Measurements from ENCODE around the gene HDAC2. TPM values are rescaled to one million over a fixed set of nuclear protein-coding genes. Genes with fewer than 3 reads are reported as not detected.

The HDAC2 gene
- total RNA-seq, 4 donors from 2014 or later, result 39.5 to 52.0 (median 42.6) TPM

DNA sequence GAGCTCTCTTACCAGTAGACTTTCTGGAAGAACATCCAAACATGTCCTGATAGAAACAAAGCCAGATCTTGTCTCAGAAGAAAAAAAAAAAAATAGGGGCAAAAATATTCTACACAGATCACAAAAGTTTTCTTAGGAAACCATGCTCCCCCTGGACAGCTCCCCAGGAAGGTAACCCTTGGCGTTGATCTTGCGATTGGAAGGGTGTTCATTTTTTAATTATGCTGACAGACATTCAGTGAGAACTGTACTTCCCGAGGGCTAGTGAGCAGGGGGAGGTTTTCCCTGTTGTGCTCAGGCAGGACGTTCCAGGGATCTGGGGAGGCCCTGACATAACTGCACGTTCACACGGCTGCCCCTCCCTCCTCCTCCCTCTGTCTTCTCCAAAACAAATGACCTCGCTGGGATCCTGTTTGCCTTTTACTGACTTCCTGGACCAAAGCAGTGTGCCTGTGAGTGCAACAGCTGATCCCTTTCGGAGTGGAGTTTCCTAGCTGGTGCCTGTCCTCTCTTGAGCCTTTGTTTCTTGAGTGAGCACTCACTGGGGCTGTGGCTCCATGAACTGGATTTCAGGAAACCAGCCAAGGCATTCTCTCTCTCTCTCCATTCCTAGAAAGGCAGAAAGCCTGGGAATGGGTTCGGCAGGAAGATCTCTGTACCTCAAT lies 67.2 kb downstream of the HDAC2 start:
- Histone ChIP-seq H3K27ac (replicated peaks in 1 of 4) (peak overlapping the region; percentile 17 to 76 (median 26)), H3K9me3 (no peaks in the 10 kb centered on the region), H3K4me1 (peaks cover 7 to 19% (median 14%) of the 10 kb centered on the region in 4 donors), H3K36me3 (no peaks in the 10 kb centered on the region), H3K27me3 (no peaks in the 10 kb centered on the region), H3K4me3 (no peak overlapping the region)
- TF ChIP-seq POLR2AphosphoS5 (IDR thresholded peaks at IDR 0.05), result peak in 1 of 2 donors; percentile 52
- TF ChIP-seq, protein P1, sequence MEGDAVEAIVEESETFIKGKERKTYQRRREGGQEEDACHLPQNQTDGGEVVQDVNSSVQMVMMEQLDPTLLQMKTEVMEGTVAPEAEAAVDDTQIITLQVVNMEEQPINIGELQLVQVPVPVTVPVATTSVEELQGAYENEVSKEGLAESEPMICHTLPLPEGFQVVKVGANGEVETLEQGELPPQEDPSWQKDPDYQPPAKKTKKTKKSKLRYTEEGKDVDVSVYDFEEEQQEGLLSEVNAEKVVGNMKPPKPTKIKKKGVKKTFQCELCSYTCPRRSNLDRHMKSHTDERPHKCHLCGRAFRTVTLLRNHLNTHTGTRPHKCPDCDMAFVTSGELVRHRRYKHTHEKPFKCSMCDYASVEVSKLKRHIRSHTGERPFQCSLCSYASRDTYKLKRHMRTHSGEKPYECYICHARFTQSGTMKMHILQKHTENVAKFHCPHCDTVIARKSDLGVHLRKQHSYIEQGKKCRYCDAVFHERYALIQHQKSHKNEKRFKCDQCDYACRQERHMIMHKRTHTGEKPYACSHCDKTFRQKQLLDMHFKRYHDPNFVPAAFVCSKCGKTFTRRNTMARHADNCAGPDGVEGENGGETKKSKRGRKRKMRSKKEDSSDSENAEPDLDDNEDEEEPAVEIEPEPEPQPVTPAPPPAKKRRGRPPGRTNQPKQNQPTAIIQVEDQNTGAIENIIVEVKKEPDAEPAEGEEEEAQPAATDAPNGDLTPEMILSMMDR (IDR thresholded peaks at IDR 0.05), result no peak
- TF ChIP-seq EP300 (IDR thresholded peaks at IDR 0.05), result no peak
- no peak for TF ChIP-seq POLR2A (IDR thresholded peaks at IDR 0.05; ENCODE audit: low read depth)
- 29% methylated on average over 9 of the region's 9 CpGs for WGBS
- intact Hi-C loops (cut with DNase I), result loop anchor here (10.0 kb wide), 1 partner anchor 1119 kb away; no protein-coding TSS in a partner anchor
- no peak for DNase-seq (ENCODE audit: extremely low spot score)

DNA sequence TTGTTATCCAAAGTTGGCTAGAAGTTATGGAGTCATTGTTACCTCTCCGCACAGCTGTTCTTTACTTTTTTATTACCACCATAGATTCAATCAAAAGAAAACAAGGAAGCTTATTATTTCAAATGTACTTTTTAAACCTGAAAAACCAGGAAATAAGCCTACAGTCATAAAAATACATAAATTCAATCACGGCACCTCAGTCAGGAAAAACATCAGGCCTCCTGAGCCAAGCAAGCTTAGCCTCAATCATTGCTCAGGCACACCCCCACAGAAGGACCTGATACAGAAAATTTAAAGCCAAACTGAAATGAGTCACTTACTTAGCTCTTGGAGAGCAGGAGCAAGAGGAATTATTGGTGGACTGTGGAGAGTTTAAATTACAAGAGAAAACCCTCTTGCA lies 69.5 kb downstream of the HDAC2 start:
- DNase-seq (ENCODE audit: extremely low spot score), result no peak
- no peak overlapping the region for H3K27ac ChIP-seq (replicated peaks in 1 of 4)
- intact Hi-C loops (cut with DNase I), result loop anchor here (10.0 kb wide), 1 partner anchor 1117 kb away; no protein-coding TSS in a partner anchor
- no peaks in the 10 kb centered on the region for H3K27me3 ChIP-seq
- H3K4me3 ChIP-seq, result no peak overlapping the region
- H3K36me3 ChIP-seq, result no peaks in the 10 kb centered on the region
- WGBS, result 89% methylated on average over 2 of the region's 2 CpGs
- no peaks in the 10 kb centered on the region for H3K9me3 ChIP-seq
- H3K4me1 ChIP-seq, result peaks cover 7 to 19% (median 14%) of the 10 kb centered on the region in 4 donors
- TF ChIP-seq POLR2AphosphoS5 (IDR thresholded peaks at IDR 0.05), result no peak
- TF ChIP-seq, protein P1 (IDR thresholded peaks at IDR 0.05), result no peak
- TF ChIP-seq EP300 (IDR thresholded peaks at IDR 0.05), result no peak
- TF ChIP-seq POLR2A (IDR thresholded peaks at IDR 0.05; ENCODE audit: low read depth), result no peak

DNA sequence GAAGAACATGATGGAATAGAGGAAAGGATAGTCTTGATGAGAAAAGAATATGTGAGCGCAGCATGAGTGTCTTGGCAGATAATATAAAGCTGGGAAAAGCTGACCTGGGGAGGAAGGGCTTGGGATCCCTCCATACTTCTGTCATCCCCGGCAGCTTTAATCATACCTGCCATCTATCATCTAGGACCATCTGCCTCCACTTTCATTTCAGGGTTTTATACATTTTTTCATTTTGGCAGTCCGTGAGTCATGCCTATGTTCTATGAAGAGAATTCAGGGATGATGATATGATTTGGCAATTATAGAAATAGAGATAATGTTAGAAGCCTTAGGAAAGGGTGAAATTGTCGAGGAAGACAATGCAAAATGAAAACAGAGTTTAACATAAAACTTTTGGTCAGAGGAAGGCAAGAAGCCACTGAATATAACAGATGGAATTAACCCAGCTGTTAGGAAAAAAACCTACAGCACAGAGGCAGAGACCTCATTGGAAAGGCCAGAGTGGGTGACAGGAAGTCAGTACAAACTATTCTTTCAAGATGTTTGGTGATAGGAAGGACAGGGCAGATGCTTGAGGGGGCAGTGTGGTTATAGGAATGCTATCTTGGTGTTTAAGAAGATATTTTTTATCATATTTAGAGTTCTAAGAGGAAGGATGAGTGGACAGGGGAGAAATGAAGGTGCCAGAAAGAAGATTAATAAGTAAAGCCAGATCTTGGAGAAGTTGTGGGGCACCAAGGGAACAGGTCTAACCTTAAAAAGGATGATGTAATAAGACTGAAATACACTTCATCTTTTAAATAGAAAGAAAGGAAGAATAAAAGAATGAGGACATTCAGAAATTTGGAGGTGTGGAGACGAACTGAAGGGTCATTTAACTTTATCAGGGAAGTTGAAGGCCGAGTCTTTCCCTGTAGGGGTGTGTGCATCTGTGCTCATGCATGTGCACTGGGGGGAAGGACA lies 76.0 kb downstream of the HDAC2 start:
- H3K4me3 ChIP-seq, result no peak overlapping the region
- DNase-seq (ENCODE audit: extremely low spot score), result no peak
- intact Hi-C loops (cut with DNase I), result no loop called here
- H3K27me3 ChIP-seq, result no peaks in the 10 kb centered on the region
- H3K36me3 ChIP-seq, result no peaks in the 10 kb centered on the region
- no peaks in the 10 kb centered on the region for H3K4me1 ChIP-seq
- WGBS, result 56% methylated on average over 6 of the region's 6 CpGs
- H3K9me3 ChIP-seq, result peaks cover 0 to 7% (median 0%) of the 10 kb centered on the region in 4 donors
- no peak overlapping the region for H3K27ac ChIP-seq (replicated peaks in 1 of 4)
- TF ChIP-seq, protein P1 (IDR thresholded peaks at IDR 0.05), result no peak
- no peak for TF ChIP-seq EP300 (IDR thresholded peaks at IDR 0.05)
- TF ChIP-seq POLR2AphosphoS5 (IDR thresholded peaks at IDR 0.05), result no peak
- TF ChIP-seq POLR2A (IDR thresholded peaks at IDR 0.05; ENCODE audit: low read depth), result no peak

DNA sequence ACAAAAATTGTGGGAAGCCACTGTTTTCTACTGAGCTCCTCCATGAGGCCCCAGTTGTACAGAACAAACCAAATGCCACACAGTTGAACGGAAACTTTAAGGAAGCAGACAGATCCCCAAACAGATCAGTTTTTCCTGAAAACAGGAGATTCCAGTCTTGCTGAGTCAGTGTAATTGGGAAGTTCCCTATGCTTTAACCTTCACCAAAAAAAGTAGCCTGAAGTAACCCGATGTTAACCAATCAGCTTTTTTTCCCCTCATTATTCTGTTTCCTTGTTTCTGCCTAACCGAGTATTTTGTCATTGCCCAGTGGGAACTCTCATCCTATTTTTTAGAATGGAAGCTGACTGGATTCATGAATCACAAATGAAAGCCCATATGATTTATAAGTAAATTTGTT lies 77.1 kb downstream of the HDAC2 start:
- H3K4me1 ChIP-seq, result no peaks in the 10 kb centered on the region
- no peak for TF ChIP-seq POLR2A (IDR thresholded peaks at IDR 0.05; ENCODE audit: low read depth)
- TF ChIP-seq, protein P1 (IDR thresholded peaks at IDR 0.05), result no peak
- no peak for TF ChIP-seq EP300 (IDR thresholded peaks at IDR 0.05)
- no peak for TF ChIP-seq POLR2AphosphoS5 (IDR thresholded peaks at IDR 0.05)
- H3K9me3 ChIP-seq, result peaks cover 0 to 7% (median 0%) of the 10 kb centered on the region in 4 donors
- no peak for DNase-seq (ENCODE audit: extremely low spot score)
- H3K4me3 ChIP-seq, result no peak overlapping the region
- no peak overlapping the region for H3K27ac ChIP-seq (replicated peaks in 1 of 4)
- H3K27me3 ChIP-seq, result no peaks in the 10 kb centered on the region
- 62% methylated on average over 3 of the region's 3 CpGs for WGBS
- no peaks in the 10 kb centered on the region for H3K36me3 ChIP-seq
- intact Hi-C loops (cut with DNase I), result no loop called here
